Epidermal melanocyte (primary cell): Measurements from ENCODE around the gene RO60.
"Not testable (repeated sequence)": the region's sequence is repeated elsewhere in the genome, so short reads cannot be mapped to it uniquely, and the experiment has no call there.

ENCODE experiments used
- DNase-seq: peaks from one replicate; pipeline ENCODE4 v3.0.0; 2011; ENCODE audit warnings: low spot score; ENCODE audit not compliant: insufficient read length

Gene RO60

DNA sequence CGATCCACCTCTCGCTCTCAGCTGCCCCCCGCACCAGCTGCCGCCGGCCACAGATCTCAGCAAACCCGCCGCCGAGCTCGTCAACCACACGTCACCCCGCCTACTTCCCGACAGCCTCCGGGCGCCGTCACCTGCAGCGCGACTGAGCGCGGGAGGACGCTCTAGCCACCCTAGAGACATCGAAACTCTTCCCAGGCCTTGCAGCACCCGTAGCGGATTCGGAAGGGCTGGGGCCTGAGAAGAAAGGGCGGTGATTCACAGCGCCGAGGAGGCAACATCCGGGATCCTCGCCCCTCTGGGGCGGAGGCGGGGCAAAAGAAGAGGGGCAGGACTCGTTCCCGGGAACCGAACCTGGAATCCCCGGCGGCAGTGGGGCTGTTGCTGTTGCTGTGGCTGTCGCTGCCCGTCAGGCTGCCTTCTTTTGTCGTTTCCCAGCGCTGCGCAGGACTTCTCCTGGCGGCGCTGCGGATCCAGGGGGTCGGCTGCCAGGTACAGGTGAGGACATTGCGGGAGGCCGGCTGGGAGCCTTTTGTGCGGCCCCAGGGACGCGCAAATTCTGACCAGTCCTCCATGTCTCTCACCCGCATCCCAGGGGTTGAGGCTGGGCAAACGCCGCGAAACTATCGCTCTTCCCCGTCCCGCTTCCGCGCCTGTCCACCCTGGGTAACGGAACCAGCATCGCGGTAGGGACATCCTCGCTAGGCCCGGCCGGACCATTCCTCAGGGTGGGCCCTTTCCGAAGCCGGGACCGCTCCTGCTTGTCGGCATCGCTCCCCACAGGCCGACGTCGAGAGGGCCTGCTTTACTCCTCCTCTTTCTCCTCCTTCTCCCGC, at the start of gene RO60, which contains the start of gene UCHL5:
RO60 (plus strand) TSS at position 331 of the 833 bp plus-strand sequence. CDS start 9,443 bp downstream, outside the sequence.
UCHL5 (minus strand) TSS at position 79 of the 833 bp plus-strand sequence. CDS start 100 bp downstream, outside the sequence.
- DNase-seq = peak; percentile 65

DNA sequence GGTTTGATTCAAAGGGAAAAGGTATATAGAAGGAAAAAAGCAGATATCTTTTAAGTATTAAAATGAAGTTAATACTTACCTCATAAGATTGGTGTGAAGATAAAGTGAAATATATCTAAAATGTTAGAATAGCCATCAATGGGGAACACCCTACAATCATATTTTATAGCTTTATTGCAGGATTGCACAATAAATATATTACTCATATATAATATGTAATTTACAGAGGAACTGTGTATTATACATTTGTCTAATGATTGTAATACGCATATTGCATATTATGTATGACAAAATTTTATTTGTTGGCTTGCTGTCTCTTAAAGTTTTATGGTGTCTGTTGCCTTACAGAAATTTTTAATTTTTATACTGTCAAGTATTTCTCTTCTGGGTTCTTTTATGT, 48.0 kb upstream of the RO60 start:
- DNase-seq = no peak

- no peak for DNase-seq
Measured at GRCh38 chr1:193013005-193013404, 46.4 kb upstream of the RO60 start.

GRCh38 chr1:193013707-193014106, 45.7 kb upstream of the RO60 start:
- DNase-seq = no peak

GRCh38 chr1:193014400-193014799, 45.0 kb upstream of the RO60 start:
- DNase-seq = no peak

DNA sequence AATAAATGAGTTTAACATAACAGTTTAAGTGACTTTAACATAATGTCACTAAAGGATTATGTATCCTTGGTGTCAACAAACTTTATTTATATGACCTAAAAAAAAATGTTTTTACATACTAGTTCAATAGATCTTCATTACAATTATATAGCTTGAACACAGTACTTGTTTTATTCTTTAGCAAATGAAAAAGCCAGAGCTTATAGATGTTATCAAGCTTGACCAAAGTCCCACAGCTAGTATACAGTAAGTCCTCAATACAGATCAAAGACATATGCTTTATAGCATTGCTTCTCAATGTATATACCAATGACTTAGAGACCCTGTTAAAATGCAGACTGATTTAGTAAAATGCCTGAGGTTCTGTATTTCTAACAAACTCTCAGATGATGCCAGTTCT, 42.6 kb upstream of the RO60 start:
- DNase-seq = no peak

DNA sequence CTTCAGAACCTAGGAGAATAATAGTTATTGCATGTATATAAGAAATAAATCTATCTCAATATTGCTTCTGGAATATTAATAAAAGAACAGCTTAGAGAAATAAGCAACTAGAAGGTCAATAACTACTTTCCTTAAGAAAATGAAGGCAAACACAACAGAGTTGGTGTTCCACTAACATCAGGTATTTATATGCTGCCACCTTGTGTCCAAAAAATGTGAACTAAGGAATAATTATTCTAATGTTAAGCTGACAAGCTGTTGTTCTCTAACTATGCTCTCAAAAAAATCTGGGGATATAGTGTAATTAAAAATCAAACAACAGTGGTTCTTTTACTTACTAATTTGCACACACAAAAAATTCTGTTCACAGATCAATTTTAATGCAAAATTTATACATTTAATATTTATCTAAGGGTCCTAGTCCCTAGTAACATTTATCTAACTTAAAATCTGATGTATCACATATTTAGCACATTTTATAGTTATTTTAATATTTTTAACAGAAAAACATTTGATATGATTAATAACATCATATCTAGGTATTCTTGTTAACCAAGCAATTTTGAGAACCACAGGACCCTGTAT, 39.9 kb upstream of the RO60 start:
- no peak for DNase-seq

- DNase-seq = no peak
Measured at GRCh38 chr1:193025218-193025617, 34.2 kb upstream of the RO60 start.

GRCh38 chr1:193030280-193030679, 29.1 kb upstream of the RO60 start:
- DNase-seq = no peak

DNA sequence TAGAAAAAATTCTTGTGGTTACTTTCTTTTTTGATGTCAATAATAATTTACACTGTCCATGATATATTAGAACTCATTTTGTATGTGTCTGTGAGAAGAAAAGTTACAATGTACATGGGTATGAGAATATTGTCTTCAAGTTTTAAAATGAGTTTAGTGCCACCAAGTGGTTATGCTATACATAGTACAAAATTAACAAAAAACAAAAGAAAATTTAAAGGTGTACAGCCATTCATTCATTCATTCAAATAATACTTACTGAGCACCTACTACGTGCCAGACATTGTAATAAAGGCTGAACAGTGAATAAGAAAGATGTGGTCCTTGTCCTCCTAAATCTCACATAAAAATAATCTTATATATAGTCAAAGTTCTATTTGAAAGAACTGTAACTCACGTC, 28.0 kb upstream of the RO60 start:
- no peak for DNase-seq

GRCh38 chr1:193032643-193033427, 26.6 kb upstream of the RO60 start:
- DNase-seq = not testable (repeated sequence)

DNA sequence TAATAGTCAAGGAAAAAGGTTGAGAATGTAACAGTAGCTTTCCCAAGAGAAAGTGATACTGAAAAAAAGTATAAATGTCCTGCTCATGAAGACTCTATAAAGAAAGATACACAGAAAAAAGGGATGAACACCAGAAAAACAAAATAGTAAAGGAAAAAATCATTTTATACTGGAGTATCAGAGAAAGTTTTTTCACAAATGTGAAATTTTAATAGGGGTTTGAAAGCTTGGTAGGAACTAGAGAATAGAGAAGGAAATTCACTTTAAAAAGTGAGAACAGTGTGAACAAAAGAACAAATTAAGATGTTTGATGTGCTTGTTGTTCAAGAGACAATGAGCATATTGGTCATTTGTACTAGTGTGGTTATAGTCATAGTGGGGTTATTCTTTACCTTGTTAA, 25.8 kb upstream of the RO60 start:
- DNase-seq = no peak

DNA sequence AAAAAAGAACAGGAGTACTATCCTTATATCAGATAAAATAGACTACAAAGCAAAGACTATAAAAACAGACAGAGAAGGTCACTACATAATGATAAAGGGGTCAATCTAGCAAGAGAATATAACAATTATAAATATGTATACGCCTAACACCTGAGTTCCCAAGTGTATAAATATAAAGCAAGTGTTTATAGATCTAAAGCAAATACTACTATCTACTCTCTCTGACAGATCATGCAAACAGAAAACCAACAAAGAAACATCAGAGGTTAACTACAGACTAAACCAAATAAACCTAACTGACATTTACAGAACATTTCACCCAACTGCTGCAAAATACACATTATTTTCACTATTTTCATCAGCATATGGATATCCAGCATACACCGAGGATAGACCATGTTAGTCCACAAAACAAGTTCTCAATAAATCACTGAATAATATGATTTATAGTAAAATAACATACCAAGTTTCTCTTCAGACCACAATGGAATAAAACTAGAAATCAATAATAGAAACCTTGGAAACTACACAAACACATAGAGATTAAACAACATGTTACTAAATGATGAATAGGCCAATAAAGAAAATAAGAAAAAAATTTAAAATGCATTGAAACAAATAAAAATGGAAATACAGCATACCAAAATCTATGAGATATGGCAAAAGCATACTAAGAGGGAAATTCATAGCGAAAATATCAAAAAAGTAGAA, 22.9 kb upstream of the RO60 start:
- DNase-seq = no peak

GRCh38 chr1:193040011-193040410, 19.4 kb upstream of the RO60 start:
- DNase-seq = no peak

- DNase-seq = no peak
Measured at GRCh38 chr1:193042766-193043691, 16.4 kb upstream of the RO60 start.

- DNase-seq = not testable (repeated sequence)
Measured at GRCh38 chr1:193048913-193049312, 10.5 kb upstream of the RO60 start.

DNA sequence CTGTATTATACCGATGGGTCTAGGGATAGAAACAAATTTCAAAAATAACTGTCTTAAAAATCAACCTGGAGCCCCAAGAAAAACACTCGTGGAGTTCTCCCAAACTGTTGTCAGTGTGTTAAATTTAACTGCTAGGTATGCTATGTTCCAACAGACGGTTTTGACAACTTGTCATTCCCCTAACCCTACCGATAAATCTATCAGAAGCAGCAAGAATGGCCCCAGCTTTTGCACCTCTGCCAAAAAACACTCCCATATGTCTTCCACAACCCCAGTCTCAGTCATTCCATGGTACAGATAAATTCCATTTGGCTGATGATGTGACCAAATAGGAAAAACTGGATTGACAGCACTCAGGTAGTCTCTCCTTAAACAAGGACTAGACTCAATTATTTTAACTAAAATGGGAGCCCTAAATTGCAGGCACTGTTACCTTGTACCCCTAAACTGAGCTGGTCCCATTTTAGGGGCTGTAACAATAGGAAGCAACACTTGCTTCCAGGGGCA, 5.2 kb upstream of the RO60 start:
- no peak for DNase-seq

- DNase-seq = no peak
Measured at GRCh38 chr1:193058529-193059281, 707 bp upstream of the RO60 start.

DNA sequence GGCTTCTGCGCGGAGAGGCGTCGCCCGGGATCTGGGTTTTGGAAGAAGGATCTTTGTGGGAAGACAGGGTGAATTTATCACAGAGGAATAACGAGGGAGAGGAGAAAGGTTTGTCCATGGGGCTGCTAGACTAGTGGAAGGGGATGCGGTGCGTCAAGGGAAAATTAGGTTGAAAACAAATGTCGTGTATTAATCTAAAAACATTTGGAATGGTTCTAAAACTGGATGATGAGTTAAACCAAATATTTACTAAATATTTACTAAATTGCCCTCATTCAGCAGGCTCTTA, 647 bp downstream of the RO60 start:
- DNase-seq = peak; percentile 48

GRCh38 chr1:193060406-193060805, 994 bp downstream of the RO60 start:
- DNase-seq = no peak
